Middle frontal gyrus (tissue), 1 donor: ENCODE data around the gene AUTS2.

Experiments
- DNase-seq: peaks from one replicate; pipeline ENCODE4 v3.0.0-alpha.2; 2015; ENCODE audit warnings: low spot score; ENCODE audit errors: extremely low spot score

AUTS2 gene

DNA sequence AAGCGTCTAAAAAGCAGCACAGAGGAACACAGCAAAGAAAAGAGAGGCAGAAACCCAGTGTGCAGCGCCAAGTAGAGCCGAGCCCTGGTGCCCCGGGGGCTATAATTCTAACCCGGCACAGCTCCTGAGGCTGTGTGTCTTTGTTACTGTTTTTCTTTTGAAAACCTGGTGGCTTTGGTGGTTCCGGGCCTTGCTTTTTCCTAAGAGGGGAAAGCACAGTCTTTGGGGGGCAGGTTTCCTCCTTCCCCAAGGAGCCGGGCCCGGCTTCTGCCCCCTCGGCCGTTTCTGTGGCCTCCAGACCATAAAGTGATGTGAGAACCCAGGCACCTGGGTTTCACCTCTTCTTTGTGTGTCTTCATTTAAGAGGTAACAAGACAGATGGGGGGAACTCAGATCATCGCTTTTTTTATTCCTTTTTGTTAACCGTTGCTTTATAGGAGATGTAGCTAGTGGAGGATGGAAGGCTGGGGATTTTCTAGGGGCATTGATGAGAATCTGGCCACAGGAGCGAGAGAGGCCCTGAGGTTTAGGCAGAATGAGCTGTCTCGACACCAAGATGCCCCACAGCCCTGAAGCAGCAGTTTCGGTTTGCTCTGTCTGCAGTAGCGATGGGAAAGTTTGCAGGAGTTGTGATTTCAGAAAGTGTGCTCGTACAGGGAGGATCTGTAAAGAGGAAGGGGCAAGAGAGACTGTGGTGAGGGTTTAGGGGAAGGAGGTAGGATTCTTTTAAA is 1165.9 kb downstream of the AUTS2 start:
- no peak for DNase-seq

DNA sequence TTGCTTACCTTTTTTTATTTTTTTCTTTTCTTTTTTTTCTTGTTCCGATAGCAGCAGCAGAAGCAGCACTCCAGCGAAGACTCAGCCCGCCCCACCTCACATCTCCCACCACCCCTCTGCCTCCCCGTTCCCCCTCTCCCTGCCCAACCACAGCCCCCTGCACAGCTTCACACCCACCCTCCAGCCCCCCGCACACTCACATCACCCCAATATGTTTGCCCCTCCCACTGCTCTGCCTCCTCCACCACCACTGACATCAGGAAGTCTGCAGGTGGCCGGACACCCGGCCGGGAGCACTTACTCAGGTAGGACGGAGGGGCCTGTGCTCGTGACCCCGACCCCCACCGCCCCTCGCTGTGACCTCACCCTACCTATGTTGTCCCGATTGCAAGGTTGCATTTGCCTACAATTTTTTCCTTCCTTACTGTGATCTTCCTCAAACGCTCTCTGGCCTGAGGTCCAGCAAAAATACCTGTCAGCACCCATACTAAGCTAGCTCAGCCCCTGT is 1166.5 kb downstream of the AUTS2 start:
- no peak for DNase-seq

DNA sequence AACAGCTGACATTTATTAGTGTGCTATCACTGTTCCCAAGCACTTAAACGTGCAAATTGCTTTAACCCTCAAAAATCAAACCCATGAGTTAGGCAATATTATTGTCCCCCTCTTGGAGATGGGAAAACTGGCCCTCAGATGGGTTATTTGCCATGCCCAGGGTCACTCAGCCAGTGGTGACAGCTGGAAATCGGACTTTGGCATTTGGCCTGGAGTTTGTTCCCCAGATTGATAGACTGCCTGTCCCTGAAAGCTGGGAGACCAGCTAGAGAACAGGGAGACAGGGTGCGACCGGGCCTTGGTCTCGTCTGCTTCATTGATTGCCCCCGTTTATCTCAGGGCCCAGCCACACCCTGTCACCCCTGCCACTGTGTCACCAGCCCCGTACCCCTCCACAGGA is 1167.4 kb downstream of the AUTS2 start:
- no peak for DNase-seq

DNA sequence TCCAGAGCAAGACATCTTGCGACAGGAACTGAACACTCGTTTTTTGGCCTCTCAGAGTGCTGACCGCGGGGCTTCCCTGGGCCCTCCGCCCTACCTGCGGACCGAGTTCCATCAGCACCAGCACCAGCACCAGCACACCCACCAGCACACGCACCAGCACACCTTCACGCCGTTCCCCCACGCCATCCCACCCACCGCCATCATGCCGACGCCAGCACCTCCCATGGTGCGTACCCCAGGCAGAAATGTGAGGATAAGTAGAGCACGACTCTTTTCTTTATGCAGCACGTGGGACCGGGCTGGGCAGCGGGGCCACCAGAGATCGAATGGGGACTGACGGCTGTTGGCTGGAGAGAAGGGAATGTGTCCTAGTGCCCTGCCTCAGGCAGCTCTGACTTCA is 1167.8 kb downstream of the AUTS2 start:
- no peak for DNase-seq

DNA sequence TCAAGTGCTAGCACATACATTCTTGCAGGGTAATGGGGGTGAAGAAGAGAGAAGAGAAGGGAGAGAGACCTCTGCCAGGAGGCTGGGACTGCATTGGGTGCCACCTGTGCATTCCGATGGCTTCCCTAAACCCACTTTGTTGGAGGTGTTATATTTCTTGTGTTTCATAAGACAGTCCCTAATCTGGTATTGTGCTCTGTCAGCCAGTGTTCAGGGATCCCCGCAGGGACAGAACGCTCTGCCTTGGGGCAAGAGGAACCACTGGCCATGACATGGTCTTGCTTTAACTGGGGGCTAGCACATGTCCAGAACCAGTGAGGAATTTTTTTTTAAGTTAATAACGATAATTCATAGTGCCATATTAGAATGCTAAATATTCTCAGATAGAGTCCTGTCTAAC is 1168.4 kb downstream of the AUTS2 start:
- no peak for DNase-seq

DNA sequence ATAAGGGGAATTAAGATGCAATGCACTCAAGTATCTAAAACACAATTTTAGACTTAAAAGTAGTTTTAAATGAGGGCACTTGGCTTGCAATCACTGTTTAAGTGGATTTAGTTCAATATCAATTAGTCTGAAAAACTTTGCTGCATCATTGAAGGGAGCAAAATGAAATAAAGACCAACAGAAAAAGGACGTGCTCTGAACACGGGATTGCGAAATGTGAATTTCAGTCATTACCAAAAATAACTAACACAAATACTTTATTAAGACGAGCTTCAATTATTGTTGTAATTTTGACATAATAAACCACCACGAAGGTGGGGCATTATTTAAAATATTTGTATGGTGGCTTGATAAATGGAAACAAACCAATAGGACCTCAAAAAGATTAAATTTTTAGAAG is 1171.9 kb downstream of the AUTS2 start:
- DNase-seq: no peak

DNA sequence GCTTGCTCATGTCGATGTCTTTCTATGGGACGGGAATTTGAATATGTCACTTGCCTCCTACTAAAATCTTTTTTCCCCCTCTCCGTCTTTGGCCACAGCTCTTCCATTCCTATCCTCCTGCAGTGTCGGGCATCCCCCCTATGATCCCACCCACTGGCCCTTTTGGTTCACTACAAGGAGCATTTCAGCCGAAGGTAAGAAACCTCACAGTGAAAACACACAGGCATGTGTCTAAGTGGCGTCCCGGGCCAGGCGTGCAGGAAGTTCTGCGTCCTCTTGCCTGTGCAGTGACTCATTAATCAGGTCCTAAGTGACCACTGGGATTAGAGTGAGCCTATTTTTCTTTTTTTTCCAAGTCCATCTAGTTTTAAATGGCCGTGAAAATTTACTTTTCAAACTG is 1173.2 kb downstream of the AUTS2 start:
- no peak for DNase-seq

DNA sequence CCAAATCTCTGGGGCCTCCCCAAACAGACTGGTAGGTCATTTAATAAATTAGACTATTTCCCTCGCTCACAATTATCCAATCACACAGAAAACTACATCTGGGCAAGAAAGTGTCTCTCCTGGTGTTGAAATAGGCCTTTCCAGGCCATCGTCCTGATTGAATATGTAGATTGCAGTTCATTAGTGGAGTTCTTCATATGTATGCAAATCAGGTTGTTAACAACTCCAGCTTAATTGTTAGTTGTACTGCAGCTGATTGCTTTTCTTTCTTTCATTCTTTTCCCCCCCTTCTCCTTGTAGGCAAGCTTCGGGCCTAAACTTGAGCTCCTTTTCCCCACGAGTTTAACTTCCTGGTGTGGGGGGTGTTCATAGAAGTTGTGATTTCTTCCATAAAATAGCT is 1174.6 kb downstream of the AUTS2 start:
- no peak for DNase-seq

DNA sequence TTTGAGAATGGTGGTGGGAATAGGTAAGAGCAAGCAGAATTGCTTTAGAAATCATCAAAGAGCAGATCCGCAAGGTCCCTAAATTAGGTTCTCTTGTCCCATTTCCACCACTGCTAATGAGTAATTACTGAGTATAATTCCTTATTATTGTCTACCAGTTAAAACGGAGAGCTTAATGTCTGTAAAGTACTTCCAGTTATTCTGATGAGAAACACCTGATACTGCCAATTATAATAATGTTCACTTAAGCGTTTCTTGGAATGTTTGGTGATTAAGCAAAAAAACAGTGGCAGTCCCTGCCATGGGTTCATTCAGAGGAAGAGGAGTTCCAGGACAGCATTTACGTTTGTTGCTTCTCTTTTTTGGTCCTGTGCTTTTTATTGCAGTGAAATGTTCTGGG is 1175.1 kb downstream of the AUTS2 start:
- DNase-seq: no peak

DNA sequence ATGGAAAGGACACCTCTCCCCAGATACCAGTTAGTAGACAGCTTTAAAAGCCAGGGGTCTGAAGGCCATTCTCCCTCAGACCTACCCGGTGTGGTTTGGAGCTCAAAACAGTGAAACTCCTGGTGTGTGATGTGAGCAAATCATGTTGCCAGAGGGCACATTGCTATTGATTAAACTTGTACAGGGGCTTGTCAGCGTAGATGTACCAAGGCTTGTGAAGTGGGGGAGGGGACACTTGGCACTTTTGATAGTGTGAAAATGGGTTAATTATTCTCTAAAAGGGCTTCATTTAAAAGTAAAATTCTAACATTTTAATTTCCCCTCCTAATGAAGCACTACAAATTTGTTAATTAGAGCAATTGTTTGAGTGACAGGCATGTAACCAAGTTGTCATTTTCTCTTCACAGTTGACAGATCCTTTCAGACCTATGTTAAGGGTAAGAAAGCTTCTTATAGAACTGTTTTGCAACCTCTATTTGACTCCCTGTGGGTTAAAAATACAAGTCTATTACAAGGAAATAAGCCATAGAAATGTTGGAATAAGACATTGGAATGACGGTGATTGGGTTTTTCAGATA is 1176.8 kb downstream of the AUTS2 start:
- DNase-seq: no peak

DNA sequence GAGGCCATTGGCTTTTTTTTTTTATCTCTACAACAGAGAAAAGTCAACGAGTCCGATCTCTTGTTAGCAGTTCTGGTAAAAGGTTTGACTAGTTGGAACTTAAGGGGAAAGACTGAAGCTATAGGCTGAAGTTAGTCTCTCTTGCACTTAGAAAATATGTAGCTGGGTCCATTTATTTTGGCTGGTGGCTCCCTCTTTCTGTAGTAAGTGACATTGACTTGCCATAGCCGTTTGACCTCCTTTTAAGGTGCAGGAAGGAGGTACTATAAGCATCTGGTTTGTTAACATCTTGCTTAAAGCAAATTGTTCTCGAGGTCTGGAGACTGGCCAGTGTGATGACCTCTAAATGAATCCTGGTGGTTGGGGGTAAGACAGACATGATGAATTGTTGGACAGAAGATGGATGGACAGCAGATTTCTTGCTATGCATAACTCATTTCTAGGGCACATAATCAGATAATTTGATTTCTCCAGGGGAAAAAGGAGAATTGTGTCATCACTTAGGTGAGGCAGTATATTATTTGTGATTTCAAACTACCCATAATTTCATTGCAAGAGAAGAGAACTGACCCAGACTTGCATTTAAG is 1177.4 kb downstream of the AUTS2 start:
- no peak for DNase-seq

DNA sequence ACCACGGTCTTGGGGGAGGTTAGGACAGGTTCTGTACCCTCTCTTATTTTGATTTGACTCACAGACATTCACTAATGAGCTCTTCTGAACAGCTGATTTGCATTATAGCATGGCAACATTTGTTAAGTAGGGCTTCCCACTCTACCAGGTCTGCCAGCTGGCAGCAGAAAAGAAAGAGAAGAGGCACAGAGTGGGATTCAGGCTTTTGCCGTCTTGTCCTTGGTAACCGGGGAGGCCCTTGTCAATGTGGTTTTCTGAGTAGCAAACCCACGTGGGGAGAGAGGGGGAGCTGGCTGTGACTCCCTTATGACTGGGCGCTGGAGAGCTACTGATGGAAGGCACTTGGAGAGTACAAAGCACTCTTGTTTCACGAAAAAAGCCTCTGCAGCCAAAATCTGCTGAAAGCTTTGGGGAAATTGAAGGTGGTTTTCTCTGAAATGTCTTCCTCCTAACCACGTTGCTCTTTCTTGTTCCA is 1178.4 kb downstream of the AUTS2 start:
- DNase-seq: peak; percentile 79

DNA sequence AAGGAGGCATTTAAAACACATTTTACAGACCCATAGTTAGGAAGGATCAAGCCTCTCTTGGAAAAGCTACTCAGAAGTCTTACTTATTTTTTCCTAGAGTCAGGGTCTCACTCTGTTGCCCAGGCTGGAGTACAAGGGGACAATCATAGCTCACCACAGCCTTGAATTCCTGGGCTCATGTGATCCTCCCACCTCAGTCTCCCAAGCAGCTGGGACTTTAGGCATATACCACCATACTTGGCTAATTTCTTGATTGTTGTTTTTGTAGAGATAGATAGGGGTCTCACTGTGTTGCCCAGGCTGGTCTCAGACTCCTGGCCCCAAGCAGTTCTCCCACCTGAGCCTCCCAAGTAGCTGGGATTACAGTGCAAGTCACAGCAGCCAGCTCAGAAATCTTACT is 1179.0 kb downstream of the AUTS2 start:
- DNase-seq: no peak

DNA sequence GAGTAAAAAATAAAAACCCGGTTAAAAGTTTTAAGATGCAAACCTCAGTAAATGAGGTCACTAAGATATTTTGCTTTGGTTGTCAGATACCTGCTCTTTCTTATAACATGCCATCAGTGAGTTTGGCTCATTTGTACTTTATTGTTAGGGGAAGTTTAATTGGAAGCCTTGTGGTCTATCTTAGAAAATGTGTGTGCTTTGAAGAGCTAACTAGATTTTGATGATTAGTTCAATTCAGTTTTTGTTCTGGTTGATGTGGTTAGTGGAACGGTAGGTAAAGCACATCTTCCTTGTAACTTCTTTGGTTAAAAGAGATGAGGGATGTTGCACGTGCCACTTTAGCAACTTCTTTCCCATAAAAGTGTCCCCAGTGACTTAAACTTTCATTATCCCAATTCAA is 1180.3 kb downstream of the AUTS2 start:
- DNase-seq: no peak

DNA sequence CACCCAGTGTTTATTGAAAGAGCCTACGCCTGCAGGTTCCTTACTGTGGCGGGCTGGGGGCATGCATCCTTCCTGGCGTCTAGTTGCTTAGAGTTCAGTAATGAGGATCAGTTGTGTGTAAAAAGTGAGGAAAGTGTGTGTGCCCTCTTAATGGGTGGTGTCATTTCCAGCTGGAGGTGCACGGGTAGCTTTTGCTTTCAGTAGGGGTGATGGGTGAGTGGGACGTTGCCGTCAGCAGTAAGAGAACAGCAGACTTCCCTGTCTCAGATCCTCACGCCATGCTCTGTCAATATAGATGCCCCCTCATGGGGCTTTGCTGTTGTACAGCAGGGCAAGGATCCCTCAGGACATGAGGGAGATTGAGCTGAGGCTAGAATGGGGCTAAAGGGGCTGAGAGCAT is 1181.0 kb downstream of the AUTS2 start:
- no peak for DNase-seq

DNA sequence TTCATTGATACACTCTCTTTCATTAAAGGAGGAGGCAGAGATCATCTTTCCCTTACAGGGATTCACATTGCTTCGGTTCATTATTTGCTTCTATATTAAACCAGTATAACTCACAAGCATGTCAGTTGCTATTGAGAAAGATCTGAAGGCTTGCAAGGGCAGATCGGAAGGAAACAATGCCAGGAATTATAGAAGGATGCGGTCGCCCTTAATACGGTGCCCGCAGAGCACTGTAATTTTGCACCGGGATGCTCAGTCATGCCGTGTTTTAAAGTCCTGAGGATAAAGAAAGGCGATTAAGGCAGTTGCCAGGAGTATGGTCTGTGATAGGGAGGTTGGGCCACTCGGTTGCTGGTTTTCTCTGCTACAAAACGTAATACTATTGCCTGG is 1183.6 kb downstream of the AUTS2 start:
- DNase-seq: no peak

DNA sequence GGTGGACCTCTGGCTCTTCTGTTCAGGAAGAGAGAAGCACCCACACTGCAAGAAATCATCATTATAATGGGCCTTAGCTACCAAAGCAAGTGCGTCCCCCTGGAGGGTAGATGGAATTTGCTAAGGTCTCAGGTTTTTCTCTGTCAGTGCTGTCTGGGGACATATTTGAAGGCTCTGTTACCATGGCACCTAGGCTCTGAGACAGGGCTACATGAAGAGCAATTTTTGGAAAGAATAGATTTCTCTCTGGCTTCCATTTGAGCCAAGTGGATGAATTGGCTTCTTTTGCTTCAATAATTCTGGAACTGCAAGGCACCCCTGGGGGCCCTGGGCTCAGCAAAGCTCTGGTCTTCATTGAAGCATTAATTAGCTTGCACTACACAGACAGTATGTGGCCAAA is 1184.5 kb downstream of the AUTS2 start:
- DNase-seq: no peak

DNA sequence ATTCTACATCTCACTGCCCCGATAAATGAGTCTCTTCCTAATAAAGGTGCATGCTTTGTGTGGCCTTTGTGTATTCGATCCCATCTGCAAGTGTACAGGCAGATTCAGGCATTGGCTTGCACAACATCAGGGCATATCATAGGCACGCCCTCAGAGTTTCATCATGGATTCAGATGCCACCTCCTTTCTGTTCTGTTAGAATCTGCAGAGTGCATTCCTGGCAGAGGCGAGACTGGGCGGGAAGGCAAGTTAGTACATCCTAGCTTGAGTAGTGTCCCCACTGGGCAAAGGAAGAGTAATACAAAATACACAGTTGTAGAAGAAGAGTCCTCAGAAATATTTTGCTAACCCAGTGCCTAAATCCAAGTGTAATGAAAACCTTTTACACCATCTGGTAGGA is 1187.2 kb downstream of the AUTS2 start:
- no peak for DNase-seq

DNA sequence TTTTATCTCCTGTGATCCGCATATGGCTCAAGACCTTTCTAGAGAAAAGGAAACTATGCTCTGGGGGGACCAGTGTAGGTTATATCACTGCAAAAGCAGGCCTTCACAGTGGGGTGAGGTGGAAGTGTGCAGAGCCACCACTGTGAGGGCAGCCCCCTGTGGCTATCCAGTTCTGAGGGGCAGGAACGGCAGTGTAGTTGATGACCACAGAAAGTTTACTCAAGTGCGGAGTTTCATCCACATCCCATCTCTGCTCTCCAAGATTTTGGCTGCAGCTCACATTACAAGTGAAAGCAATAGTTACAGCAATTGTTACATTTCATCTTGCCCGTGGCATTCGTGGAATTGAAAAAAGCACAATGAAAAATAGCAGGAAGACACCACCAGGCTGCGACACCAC is 1187.8 kb downstream of the AUTS2 start:
- DNase-seq: no peak

DNA sequence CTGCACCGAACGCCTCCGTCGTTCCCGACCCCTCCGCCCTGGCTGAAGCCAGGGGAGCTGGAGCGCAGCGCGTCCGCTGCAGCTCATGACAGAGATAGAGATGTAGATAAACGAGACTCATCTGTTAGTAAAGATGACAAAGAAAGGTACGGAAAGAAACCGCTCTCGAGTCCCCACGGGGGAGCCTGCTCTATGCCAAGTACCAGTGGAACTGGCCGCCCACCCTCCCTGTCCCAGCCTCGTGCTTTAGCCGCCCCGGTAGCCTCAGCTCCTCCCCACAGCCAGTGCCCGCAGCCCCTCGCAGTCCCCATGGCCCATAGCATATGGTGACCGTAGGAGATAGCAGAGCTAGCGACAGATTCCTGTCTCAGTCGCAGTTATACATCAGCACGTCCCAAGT is 1189.0 kb downstream of the AUTS2 start:
- no peak for DNase-seq

DNA sequence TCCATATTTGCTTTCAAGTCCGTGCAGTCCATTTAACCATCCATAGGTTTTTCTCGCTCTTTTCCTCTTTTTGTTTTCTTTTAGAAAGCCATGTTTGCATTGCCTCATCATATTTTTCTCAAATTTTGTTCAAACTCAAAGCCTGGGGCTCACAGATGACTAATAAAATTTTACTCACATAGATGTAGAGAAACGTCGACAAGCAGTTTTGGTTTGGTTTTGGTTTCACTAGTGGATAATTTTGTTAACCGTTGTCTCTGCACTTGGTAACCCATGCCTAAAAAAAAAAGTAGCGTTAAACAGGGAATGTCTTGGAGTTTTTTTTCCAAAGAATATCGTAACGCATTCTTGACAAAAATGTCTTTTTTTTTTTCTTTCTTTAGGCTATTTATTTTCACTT is 1189.5 kb downstream of the AUTS2 start:
- DNase-seq: no peak

DNA sequence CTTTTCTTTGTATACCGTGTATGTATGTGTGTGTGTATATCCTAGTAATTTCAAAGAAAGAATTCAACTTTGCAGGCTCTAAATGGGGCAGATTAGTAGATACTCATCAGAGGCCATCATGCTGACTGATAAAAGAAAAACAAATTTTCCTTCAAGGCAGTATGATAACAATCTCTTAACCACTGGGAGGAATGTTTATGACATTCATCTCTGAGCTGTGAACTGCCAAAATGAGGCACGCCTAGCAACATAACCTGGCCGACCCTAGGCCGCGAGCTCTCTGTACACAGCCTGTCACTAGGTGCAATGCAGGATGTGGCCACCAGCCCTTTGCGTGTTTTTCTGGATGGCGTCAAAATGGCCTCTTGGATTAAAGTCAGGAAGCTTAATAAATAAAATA is 1190.0 kb downstream of the AUTS2 start:
- no peak for DNase-seq
